Spleen (tissue), 7 donors: ENCODE data around the gene COG8.
A peak's percentile ranks its signal among the peaks of the same experiment; 100 is the strongest.

ENCODE experiments used
- CTCF ChIP-seq, 11 experiments: fragments of 200-600 bp in 7 of 11; fragments of 450-650 bp in 4 of 11; sonication (generic) in 4 of 11; IDR thresholded peaks in 8 of 11; conservative IDR thresholded peaks in 3 of 11; 1 replicate in 7 of 11; 2 replicates in 4 of 11; pipeline versions ENCODE4 v1.4.0 to v1.8.0; 2016 to 2021; ENCODE audit warnings: antibody characterized with exemption in 11 of 11, inconsistent platforms in 4 of 11, mild to moderate bottlenecking in 1 of 11
- POLR2AphosphoS5 ChIP-seq, 3 donors: sonication (generic); formaldehyde crosslinking; IDR thresholded peaks; one replicate each; pipeline ENCODE4 v1.5.1; 2017; ENCODE audit warnings: antibody characterized with exemption in 3 of 3
- donor health status: DM: no; HTN: no; CAD: no; lungs with moderate emphysema.
- donor health status: DM: no; HTN: no; CAD: no.
- donor health status: DM: no; HTN: no; CAD: no.

- no peak for TF ChIP-seq CTCF (IDR thresholded peaks at IDR 0.05 in 8 of 11, conservative IDR thresholded peaks at IDR 0.05 in 3 of 11)
- TF ChIP-seq POLR2AphosphoS5 (IDR thresholded peaks at IDR 0.05) = peak in 2 of 3 donors; percentile 12 to 20
These were observed 13.6 kb downstream of the COG8 start for GRCh38 chr16:69325784-69326171.
